IPS-15b (cell line): Measurements from ENCODE around the gene DUSP9.

Experiments used
- H3K27me3 ChIP-seq: one replicate; pipeline ENCODE4 v1.6.1; 2013; ENCODE audit warnings: low read length; ENCODE audit not compliant: control insufficient read depth, insufficient read depth
- H3K36me3 ChIP-seq: one replicate; pipeline ENCODE4 v1.6.1; 2013; ENCODE audit warnings: low read length; ENCODE audit not compliant: control insufficient read depth, insufficient read depth
- H3K4me1 ChIP-seq: one replicate; pipeline ENCODE4 v1.6.1; 2013; ENCODE audit warnings: mild to moderate bottlenecking, low read length; ENCODE audit not compliant: control insufficient read depth, insufficient read depth
- H3K4me3 ChIP-seq: one replicate; pipeline ENCODE4 v1.5.1; 2013; ENCODE audit warnings: low read depth, low read length
- H3K9ac ChIP-seq: one replicate; pipeline ENCODE4 v1.6.1; 2013; ENCODE audit warnings: low read depth, mild to moderate bottlenecking, low read length
- H3K9me3 ChIP-seq: one replicate; pipeline ENCODE4 v1.6.1; 2013; ENCODE audit warnings: mild to moderate bottlenecking, low read length; ENCODE audit not compliant: control insufficient read depth, insufficient read depth

The DUSP9 gene

GRCh38 chrX:153608806-153609205, 38.2 kb upstream of the DUSP9 start:
- Histone ChIP-seq H3K9me3 (no peaks in the 10 kb centered on the region), H3K27me3 (peaks cover 17% of the 10 kb centered on the region), H3K4me3 (no peak overlapping the region), H3K4me1 (no peaks in the 10 kb centered on the region), H3K36me3 (no peaks in the 10 kb centered on the region), H3K9ac (no peak overlapping the region)

- H3K9me3 ChIP-seq, result no peaks in the 10 kb centered on the region
- peaks cover 17% of the 10 kb centered on the region for H3K27me3 ChIP-seq
- H3K9ac ChIP-seq, result no peak overlapping the region
- H3K4me1 ChIP-seq, result no peaks in the 10 kb centered on the region
- H3K4me3 ChIP-seq, result peak overlapping the region; percentile 26
- H3K36me3 ChIP-seq, result no peaks in the 10 kb centered on the region
These were observed 36.8 kb upstream of the DUSP9 start for GRCh38 chrX:153609917-153610835.

DNA sequence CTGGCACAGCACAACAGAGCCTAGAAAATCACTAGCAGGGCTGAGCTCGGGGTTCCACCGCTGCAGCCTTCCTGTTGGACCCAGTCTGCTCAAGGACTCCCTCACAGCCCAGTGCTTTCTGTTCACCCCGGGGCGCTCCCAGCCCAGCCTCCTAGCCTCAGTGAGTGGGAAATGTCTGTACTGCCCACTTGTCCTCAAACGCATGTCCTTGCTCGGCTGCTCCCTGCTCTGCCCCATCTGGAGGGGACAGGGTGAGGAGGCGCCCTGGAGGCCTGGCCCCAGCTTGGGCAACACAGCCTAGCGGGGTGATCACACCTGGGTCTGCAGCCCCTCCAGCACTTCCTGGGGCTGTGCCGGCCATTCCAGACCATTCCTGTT, 36.2 kb upstream of the DUSP9 start:
- Histone ChIP-seq H3K4me1 (no peaks in the 10 kb centered on the region), H3K27me3 (peaks cover 17% of the 10 kb centered on the region), H3K9ac (no peak overlapping the region), H3K9me3 (no peaks in the 10 kb centered on the region), H3K36me3 (no peaks in the 10 kb centered on the region), H3K4me3 (no peak overlapping the region)

DNA sequence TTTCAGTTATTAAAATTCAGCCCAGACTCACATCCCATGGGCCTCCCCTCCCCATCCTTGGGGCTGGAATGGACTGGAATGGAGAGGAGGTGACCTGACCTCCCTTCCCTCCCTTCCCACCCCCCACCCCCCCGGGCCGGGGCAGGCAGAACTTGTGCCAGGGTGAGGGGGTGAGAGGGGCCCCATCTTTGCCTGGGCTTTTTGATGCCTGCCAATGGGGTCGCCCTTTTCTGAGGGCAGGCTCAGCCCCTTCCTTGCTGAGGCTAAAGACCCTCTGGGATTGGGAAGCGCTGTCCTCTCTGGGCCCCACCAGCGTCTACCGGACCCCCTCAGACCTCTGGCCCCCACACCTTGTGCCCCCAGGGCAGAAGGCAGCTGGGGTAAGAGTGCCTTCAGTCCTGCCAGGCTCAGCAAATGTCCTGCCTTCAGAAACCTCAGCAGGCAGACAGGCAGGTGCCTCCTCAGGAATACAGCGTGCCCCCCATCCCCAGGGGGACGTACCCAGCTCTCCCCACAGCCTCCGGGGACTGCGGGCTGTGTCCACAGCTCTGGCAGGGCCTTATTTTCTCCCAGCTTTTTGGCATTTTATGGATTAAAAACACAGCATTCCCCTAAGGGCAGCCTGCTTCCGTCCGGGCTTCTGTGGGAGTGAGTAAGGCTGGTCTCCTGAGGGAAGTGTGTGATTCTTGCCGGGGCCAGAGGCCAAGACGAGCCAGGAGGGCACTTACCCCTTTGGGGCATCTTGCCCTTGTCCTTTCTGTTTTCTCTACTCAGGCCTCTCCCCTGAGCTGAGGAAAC, 35.5 kb upstream of the DUSP9 start:
- Histone ChIP-seq H3K4me1 (no peaks in the 10 kb centered on the region), H3K27me3 (peaks cover 17% of the 10 kb centered on the region), H3K9me3 (no peaks in the 10 kb centered on the region), H3K9ac (no peak overlapping the region), H3K36me3 (no peaks in the 10 kb centered on the region), H3K4me3 (no peak overlapping the region)

GRCh38 chrX:153612413-153612812, 34.6 kb upstream of the DUSP9 start:
- no peaks in the 10 kb centered on the region for H3K4me1 ChIP-seq
- peaks cover 16% of the 10 kb centered on the region for H3K27me3 ChIP-seq
- H3K9me3 ChIP-seq, result no peaks in the 10 kb centered on the region
- H3K9ac ChIP-seq, result no peak overlapping the region
- no peaks in the 10 kb centered on the region for H3K36me3 ChIP-seq
- H3K4me3 ChIP-seq, result no peak overlapping the region

DNA sequence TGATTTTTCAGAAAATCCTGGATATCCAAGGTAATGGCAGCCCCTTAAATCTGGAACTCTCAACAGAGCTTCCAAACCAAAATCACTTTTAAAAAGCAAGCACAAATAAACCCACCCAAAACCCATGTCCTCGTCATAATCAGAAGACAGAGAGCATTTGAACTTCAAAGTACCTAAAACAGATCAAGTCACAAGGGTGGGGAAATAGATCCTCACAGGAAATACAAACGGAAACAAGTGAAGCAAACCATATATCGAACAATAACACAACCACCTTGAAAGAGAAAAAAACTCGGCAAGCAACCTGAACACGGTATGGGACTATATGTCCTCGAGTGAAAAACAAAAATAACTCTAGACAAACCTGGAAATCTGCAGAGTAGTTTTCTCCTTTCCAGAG, 32.2 kb upstream of the DUSP9 start:
- H3K4me1 ChIP-seq, result no peaks in the 10 kb centered on the region
- peaks cover 5% of the 10 kb centered on the region for H3K27me3 ChIP-seq
- H3K4me3 ChIP-seq, result no peak overlapping the region
- no peaks in the 10 kb centered on the region for H3K9me3 ChIP-seq
- no peaks in the 10 kb centered on the region for H3K36me3 ChIP-seq
- H3K9ac ChIP-seq, result no peak overlapping the region

- Histone ChIP-seq H3K36me3 (no peaks in the 10 kb centered on the region), H3K9me3 (no peaks in the 10 kb centered on the region), H3K9ac (no peak overlapping the region), H3K4me3 (no peak overlapping the region), H3K4me1 (no peaks in the 10 kb centered on the region), H3K27me3 (peaks cover 2% of the 10 kb centered on the region)
These were observed 26.4 kb upstream of the DUSP9 start for GRCh38 chrX:153620576-153620975.

DNA sequence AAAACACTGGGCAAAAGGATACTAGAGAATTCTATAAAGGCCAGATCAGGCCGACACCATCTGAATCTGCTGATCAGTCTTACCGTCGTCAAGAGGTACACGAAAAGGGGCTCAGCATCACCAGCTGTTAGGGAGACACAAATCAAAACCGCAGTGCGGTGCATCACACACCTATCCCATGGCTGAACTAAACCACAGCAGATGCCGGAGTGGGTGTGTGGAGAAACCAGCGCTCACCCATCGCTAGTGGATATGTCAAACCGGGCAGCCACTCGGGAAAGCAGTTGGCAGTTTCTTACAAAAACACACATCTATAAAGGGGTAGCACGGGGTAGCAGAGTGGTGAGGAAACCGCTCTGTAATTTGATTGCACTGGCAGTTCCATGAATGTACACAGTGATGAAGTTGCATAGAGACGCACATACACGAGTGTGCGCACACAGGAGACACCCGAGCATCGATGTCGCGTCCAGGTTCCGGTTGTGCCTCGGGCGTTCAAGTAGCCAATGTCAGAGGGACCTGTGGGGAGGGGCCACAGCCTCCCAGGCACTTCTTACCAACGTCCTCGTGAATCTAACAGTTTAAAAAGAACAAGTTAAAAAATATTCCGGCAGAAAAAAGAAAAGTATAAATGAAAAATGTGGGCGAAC, 24.9 kb upstream of the DUSP9 start:
- Histone ChIP-seq H3K4me3 (no peak overlapping the region), H3K4me1 (no peaks in the 10 kb centered on the region), H3K9ac (no peak overlapping the region), H3K27me3 (no peaks in the 10 kb centered on the region), H3K9me3 (no peaks in the 10 kb centered on the region), H3K36me3 (no peaks in the 10 kb centered on the region)

DNA sequence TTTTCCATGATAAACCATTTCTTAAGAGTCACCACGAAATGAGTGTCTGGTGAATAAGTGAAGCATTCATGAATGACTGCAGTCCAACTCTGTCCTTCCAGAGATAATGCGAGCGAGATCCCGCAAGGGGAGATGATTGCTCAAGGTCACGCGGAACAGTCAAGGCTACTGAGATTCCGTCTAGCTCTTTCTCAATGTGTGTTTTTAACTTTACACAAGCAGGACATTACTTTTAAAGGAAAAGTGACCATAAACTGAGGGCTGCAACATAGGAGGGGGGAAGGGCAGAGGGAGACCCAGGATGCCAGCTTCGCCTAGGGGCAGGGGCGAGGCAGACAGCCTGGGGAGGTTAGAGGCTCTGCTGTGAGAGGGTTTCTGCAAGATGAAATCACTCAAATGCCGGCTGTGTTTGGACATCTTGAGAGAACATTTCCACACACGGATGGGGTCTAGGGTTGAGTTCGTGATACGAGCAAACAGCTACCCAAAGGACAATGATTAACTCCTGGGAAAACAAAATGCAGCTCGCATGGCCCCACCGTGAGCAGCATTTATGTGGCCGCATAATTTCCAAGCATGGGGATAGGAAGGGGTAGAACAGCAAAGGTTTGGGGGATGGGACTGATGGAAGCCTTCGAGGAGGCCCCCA, 24.2 kb upstream of the DUSP9 start:
- Histone ChIP-seq H3K36me3 (no peaks in the 10 kb centered on the region), H3K4me1 (no peaks in the 10 kb centered on the region), H3K27me3 (no peaks in the 10 kb centered on the region), H3K9ac (no peak overlapping the region), H3K9me3 (no peaks in the 10 kb centered on the region), H3K4me3 (no peak overlapping the region)

- no peaks in the 10 kb centered on the region for H3K9me3 ChIP-seq
- H3K4me3 ChIP-seq, result no peak overlapping the region
- no peaks in the 10 kb centered on the region for H3K4me1 ChIP-seq
- no peaks in the 10 kb centered on the region for H3K27me3 ChIP-seq
- no peak overlapping the region for H3K9ac ChIP-seq
- no peaks in the 10 kb centered on the region for H3K36me3 ChIP-seq
These were observed 23.5 kb upstream of the DUSP9 start for GRCh38 chrX:153623310-153624029.
